Stimulated activated CD8-positive, alpha-beta memory T cell treated with anti-CD3 and anti-CD28 coated beads, Interleukin-15, amount 100 ng/mL, for 24 hours (primary cell): ENCODE data around the gene FEZ2.
"Not testable (repeated sequence)": the region's sequence is repeated elsewhere in the genome, so short reads cannot be mapped to it uniquely, and the experiment has no call there.

ENCODE experiments used
- DNase-seq: peaks from one replicate; pipeline ENCODE4 v3.0.0-alpha.2; 2020; ENCODE audit warnings: low read depth

Gene FEZ2, protein sequence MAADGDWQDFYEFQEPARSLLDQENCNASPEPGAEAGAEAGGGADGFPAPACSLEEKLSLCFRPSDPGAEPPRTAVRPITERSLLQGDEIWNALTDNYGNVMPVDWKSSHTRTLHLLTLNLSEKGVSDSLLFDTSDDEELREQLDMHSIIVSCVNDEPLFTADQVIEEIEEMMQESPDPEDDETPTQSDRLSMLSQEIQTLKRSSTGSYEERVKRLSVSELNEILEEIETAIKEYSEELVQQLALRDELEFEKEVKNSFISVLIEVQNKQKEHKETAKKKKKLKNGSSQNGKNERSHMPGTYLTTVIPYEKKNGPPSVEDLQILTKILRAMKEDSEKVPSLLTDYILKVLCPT

DNA sequence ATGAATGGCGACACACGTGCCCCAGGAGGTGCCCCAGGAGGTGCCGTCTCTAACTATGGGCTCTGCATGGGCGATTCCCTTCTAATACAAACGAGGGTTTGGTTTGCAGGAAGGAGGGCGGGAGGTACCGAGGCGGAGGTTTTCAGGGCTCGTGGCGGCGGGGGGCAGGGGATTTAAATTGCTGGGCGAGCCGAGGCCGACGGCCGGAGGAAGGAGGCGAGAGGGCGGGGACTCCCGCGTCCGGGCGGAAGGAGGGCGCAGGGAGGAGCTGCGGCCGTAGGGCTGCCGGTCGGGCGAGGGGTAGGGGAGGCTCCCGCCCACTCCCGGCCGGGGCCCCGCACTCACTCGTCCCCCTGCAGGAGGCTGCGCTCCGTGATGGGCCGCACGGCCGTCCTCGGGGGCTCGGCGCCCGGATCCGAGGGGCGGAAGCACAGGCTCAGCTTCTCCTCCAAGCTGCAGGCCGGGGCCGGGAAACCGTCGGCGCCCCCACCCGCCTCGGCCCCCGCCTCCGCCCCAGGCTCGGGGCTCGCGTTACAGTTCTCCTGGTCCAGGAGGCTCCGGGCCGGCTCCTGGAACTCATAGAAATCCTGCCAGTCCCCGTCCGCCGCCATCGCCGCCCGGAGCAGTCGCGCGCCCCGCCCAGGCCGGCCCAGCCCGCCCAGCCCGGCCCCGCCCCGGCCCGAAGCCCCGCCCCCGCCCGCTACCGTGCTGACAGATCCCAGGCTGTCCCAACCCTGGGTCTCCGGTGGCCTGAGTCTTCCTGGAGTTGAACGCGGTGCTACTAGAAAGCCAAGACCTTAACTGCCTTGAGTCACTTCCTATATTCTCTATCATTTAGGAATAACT lies at the start of gene FEZ2:
FEZ2 (minus strand) TSS at position 637 of the 846 bp plus-strand sequence; CDS start at position 611, 26 bp downstream.
- peak; percentile 40 for DNase-seq

DNA sequence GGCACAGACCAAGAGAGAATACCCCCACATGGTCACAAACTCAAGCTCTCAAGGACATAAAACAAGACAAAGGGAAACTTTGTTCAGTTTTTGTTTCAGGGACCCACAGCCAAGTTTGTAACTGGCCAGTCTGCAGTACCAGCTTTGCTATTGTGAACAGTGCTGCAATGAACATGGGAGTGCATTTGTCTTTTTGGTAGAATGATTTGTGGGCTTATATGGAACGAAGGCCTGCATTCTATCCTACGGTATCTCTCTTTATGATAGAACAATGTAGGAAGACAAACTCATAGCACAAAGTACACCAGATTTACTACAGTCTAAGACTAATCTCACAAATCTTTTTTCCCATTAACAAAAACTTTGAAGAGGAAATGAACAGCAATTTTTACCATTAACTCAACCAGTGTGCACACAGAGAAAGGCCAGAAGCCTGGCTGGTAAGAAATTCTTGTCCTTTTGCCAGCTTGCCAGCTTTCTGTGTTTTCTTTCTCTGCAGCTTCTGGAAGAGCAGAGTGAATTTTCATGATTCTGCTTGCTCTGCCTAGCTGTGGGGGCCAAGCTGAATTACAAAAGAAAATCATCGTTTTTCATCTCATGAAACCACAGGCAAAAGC lies 37.1 kb upstream of the FEZ2 start:
- DNase-seq = no peak

DNA sequence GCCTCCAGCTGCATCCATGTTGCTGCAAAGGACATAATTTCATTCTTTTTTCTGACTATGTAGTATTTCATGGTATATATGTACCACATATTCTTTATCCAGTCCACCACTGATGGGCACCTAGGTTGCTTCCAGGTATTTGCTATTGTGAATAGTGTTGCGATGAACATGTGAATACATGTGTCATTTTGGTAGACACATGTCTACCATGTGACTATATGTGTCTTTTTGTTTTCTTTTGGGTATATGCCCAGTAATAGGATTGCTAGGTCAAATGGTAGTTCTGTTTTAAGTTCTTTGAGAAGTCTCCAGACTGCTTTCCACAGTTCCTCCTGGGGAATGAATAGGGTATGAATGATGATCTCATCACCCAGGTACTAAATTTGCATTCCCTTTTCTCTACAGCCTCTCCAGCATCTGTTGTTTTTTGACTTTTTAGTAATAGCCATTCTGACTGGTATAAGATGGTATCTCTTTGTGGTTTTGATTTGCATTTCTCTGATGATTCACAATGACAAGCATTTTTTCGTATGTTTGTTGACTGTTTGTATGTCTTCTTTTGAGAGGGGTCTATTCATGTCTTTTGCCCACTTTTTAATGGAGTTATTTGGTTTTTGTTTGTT lies 35.6 kb upstream of the FEZ2 start:
- no peak for DNase-seq

DNA sequence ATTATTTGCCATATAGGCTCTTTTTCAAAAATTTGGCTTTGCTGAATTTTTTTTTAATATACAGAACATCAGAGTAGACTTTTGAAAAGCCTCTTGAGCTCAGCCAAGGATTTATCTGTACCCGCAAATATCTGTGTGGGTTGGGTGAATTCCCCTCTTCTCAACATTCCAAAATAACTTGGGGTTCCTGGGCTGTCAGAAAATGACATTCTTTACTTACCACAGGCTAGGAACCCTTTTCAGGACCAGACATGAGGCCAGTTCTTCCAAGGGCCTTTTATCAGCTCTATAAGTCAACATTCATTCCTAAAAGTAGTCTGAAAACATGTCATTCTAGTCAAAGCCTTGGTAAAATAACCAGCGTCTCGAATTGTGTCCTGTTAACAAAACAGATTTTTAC lies 28.8 kb upstream of the FEZ2 start:
- DNase-seq = no peak

DNA sequence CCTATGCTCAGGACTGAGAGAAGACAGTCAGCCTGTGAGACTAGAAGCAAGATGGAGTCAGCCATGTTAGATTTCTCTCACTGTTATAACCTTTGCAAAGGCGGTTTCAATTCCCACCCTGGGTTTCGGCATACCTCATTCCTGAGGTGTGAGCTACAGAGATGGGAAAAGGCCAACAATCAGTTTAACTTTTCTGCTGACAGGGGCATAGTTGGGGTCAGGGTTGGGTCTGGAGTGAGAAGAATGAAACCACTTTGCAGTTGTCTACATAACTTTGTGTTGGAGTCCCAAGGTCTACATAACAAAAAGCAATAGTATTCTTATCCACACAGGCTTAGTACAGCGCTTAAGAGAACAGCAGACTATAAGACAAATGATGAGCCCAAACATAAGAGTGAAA lies 28.1 kb upstream of the FEZ2 start:
- no peak for DNase-seq

DNA sequence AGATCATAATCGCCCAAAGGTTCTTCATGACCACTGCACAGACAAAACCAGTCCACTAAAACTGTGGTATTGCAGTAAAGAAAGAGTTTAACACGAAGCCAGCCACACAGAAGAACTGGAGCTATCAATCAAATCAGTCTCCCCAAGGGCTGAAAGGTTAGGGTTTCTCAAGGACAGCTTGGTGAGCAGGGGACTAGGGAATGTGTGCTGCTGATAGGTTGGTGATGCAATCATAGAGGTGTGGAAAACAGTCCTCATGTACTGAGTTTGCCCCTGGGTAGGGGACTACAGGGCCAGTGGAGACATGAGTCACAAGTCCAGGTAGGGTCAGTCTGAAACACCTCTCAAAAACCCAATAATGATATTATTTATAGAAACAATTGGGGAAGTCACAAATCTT lies 27.3 kb upstream of the FEZ2 start:
- no peak for DNase-seq

DNA sequence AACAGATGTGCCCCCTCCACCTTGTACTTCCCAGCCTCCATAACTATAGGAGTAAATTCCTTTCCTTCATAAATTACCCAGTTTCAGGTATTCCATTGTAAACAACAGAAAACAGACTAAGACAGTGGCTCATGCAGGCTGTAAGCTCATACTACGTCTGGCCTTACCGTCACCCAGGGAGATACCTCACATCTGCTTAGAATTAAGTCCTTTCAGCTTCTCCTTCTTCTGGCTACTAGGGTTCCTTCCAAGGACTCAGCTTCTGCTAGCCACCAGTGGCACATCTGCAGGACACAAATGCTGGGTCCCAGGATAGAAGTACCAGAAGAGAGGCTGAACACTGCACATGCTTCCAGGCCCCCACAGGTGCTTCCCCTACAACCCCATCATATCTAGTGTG lies 22.4 kb upstream of the FEZ2 start:
- DNase-seq = no peak

DNA sequence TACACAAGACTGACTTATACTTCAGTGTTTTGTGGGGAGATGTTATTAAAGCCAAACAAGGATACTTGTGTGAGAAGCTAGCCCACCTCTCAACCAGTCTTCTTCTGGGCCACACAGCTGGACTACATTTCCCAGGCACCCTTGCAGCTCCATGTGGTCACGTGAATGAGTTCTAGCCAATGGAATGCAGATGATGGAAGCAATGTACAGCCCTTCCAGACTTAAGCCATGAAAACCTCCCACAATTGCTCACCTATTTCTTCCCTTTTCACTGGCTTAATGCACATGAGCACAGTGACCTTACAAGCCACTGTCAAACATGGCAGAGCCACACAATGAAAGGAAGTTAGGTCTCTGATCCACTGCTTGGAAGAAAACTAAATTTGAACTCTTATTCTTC lies 20.4 kb upstream of the FEZ2 start:
- DNase-seq = no peak

DNA sequence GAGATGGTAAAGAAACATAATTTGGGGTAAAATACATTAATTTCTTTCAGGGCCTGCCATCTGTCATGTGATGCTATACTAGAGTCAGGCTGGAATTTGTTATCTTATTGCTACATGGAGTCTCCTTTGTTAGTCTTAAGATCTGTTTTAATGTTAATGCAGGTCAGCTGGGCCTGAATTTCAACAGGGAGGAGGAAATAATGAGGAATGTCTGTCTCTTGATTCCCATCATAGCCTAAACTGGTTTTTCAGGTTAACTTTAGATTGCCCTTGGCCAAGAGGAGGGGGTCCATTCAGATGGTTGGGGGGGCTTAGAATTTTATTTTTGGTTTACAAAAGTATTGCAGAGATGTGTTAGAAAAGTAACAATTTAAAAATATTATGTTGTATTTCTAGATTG lies 19.0 kb upstream of the FEZ2 start:
- DNase-seq = no peak

DNA sequence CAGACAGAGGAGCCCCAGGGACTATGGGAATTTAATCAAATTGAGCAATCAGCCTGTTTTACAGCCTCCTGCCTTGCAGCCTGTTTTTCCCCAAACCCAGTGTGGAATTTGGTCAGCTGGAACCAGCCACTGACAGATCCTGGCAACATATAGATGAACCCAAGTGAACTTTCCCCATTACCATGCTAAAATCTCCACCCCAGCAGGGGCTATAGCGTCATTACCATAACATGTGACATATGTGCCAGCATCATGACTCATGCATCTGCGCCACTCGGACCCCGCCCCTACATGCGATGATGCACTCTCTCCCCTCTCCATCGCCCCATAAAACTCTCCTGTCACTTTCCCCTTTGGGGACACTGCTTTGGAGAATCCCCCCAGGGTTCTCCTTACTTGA lies 17.3 kb upstream of the FEZ2 start:
- no peak for DNase-seq

DNA sequence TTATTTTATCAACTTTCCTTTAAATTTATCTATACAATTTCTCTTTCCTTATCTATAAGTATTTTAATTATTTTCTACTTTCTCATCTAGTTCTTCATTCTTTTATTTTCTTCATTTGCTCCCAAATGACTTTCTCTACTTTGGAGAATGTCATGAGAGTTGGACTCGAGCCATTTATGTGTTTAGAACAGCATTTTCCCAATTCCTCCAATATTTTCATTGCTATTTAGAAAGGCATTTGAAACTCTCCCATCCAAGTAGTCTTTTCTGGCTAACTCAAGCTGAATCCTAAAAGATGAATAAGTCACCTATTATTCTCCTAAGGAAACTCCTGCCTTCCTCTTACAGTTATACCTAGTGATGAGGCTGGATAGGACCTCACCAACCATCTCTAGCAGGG lies 15.8 kb upstream of the FEZ2 start:
- no peak for DNase-seq

DNA sequence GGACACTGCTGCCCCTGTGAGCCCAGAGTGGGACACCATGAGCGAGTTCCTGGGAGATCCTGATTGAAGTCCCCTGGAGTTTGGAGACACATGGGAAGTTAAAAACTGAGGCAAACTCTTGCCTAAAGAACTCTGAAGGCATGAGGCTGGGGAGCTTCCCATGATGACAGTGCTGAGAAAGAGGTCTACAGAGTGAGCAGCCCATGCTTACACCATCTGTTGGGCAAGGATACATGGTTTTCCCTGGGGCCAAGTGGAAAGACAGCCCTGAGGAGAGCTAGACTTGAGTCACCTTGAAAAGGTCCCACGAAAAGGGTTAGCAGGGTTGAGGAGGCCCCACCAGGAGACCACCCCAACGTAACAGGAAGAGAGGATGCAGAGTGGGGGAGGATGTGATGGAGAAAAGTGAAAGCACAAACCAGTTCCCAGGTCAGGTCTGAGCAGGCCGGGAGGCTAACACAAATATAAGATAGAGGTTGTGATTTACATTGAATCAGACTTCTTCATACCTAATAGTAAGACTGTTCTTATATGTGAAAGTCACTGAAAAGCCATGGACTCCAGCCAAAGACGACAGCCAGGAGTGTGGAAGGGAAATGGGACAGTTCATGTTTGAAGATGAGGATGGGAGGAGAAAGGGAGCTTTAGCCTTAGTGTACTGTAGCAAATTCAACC lies 13.5 kb upstream of the FEZ2 start:
- DNase-seq = no peak

DNA sequence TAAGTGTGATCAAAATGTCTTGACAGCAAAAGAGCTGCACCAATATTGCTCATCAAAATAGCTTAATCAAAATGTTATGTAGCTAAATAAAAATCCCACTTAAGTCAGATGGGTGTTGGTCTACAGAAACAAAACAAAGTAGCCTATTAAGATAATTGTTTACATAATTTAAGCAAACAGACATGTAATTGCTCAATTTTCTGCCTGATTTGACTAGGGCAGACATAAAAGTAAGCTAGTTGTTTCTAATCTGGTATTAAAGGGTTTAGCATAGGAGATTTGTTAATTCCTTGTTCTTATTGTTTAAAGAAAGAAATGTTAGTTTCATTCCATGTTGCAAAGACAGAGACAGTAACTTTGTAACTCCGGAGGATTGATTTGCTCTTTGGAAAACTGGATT lies 11.5 kb upstream of the FEZ2 start:
- DNase-seq = no peak

DNA sequence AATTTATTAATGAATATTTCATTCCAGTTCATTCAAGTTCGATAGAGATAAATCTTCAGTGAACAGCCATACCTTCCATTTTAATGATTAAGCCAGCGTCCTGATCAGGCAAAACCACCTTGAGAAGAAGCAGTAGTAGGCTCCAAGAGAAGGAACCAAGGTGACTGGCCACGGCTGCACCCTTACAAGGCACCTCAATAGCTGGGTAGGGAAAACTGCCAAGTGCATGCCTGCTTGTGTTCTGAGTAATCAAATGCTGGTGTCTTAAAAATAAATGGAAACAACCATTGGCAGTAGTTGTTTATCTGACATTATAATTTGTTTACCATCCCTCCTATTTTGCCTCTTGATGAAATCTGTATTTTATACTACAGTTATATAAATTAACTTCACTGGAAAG lies 10.0 kb upstream of the FEZ2 start:
- DNase-seq = no peak

DNA sequence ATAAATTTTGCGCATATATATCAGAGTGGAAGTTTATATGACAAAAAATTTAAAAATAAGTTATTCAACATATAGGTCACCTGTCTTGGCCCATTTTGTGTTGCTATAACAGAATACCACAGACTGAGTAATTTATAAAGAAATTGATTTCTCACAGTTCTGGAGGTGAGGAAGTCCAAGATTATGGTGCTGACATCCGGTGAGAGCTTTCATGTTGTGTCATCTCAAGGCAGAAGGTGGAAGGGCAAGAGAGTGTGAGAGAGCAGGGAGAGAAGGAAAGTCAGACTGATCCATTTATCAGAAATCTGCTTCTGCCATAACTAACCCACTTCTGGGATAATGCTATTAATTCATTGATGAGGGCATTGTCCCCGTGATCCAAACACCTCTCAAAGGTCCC lies 9.0 kb upstream of the FEZ2 start:
- no peak for DNase-seq

DNA sequence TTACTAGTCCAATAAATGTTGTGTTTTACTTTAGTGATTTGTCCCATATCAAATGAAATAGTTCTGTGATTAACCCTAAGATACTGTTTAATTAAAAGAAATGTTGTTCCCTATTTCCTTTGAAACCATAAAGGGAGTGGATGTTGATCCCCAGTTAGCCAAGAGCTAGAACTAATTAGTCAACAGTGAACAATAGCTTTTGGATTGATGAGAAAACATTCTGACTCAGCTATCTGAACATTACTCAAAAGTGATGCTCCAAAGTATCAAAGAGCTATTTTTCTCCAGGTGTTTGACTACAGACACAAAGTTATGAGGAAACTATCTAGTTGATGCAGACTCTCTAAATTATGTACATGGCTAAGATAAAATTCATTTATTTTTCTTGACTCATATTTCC lies 7.3 kb upstream of the FEZ2 start:
- no peak for DNase-seq

DNA sequence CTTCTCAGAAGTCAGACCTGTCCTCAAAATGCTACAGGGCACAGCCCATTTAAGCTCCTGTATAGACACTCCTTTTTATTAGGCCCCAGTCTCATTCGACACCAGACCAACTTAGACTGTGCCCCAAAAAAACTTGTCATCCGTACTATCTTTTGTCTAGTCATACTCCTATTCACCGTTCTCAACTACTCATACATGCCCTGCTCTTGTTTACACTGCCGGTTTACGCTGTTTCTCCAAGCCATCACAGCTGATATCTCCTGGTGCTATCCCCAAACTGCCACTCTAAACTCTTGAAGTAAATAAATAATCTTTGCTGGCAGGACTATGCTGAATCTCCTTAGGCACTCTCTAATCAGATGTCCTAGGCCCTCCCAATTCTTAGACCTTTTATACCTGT lies 5.7 kb upstream of the FEZ2 start:
- not testable (repeated sequence) for DNase-seq

DNA sequence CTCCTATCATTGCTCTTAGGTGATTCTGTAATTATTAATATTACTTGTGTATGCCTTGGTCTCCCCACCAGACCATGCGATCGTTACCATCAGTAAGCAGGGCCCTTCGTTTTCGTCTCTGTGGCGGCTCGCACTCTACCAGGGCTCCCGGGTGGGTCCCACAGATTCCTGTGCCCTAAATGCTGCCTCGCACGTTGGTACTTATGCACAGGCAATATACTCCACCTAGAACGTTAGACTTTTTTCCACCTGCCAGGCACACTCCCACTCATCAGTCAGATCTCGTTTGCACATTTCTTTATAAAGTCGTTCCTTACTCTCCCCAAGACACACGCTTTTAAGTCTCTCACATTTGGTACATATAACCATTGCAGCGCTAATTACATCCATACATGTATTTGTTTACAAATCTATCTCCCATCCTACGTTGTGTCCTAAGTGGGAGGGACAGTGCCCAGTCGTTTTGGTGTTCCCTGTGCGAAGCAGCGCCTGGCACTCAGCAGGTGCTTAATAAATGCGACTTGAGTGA lies 901 bp downstream of the FEZ2 start:
- DNase-seq = no peak

DNA sequence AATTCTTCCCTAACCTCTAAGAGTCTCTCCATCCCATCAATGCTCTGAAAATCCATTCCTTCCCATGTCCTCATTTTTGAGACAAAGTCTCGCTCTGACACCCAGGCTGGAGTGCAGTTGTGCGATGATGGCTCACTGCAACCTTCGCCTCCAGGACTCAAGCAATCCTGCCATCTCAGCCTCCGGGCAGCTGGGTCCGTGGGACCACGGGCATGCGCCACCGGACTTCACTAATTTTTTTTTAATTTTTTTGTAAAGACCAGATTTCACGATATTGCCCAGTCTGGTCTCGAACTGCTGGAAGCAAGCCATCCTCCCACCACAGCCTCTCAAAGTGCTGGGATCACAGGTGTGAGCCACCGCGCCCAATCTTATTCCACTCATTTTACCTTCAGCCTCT lies 1.6 kb downstream of the FEZ2 start:
- no peak for DNase-seq

DNA sequence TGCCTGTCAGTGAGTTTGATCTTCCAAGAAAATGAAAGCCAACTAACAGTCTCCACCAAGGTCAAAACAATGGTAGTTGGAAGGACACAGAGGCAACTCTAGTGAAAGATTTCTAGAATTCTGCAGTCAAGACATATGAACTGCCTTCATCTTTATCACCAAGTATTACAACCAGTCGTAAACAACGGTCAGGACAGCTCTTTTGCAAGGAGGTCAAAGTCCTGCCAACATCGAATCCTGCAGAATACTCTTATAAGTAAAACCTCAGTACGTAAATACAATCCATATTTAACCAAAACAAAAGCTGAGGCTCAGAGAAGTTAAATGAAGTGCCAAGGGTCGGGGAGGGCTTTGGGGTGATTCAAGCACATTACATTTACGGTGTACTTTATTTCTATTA lies 3.1 kb downstream of the FEZ2 start:
- no peak for DNase-seq

DNA sequence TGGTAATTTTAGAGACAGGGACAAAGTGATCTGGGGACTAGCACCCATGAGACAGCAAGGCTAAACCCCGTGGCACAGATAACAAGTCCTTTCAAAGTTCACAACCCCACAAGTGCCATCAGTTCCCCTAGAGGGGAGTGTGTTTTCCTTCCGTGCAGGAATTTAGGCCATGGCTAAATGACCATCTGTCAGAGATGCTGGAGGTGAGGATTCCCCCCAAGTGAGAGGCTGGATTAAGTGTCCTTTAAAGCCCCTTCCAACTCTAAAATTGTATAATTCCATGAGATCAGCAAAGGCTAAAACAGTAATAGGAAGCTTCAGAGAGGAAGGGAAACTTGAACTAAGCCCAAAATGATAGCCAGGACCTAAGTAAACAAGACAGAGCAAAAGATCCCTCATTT lies 8.7 kb downstream of the FEZ2 start:
- no peak for DNase-seq

DNA sequence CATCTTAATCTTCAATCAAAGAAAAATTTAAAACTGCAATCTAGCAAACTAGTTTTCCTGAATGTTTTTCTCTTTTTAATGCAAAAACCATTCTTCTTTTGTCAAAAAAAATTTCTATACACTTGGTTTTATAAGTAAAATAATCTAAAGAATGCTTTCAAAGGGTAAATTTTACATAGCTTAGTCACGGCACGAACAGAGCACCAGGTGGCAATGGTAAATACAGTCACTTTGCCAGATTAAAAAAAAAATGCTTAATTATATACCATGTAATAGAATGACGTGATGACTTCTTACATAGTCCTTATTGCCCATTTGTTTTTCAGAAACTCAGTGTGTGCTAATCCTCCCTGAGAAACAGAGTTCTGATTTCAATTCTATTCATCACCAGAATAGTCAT lies 10.4 kb downstream of the FEZ2 start:
- DNase-seq = no peak
